ENCODE measurements around the gene PLEKHA3.

PLEKHA3 gene

GRCh38 chr2:178502751-178503150 lies 22.5 kb downstream of the PLEKHA3 start:
- peaks cover 35 to 40% of the 10 kb centered on the region in 2 donors for H3K36me3 ChIP-seq (ENCODE audit: control insufficient read depth in 2 of 2, insufficient read depth in 2 of 2, low read length in 2 of 2)
- no peaks in the 10 kb centered on the region for H3K27me3 ChIP-seq (ENCODE audit: control insufficient read depth in 2 of 2, insufficient read depth in 2 of 2, low read length in 2 of 2)
- no peak overlapping the region for H3K4me3 ChIP-seq (ENCODE audit: low read length in 2 of 2)
- H3K27ac ChIP-seq (ENCODE audit: low read depth in 2 of 2, low read length in 2 of 2), result no peak overlapping the region
- H3K9ac ChIP-seq (ENCODE audit: low read depth in 1 of 2, low read length in 2 of 2), result no peak overlapping the region
- H3K4me1 ChIP-seq (ENCODE audit: control insufficient read depth in 2 of 2, insufficient read depth in 2 of 2, low read length in 2 of 2), result peaks cover 0 to 2% of the 10 kb centered on the region in 2 donors
- H3K9me3 ChIP-seq (ENCODE audit: control insufficient read depth in 2 of 2, low read length in 2 of 2), result no peaks in the 10 kb centered on the region

- H3K27ac ChIP-seq (ENCODE audit: low read depth in 2 of 2, low read length in 2 of 2), result no peak overlapping the region
- H3K4me3 ChIP-seq (ENCODE audit: low read length in 2 of 2), result no peak overlapping the region
- no peaks in the 10 kb centered on the region for H3K27me3 ChIP-seq (ENCODE audit: control insufficient read depth in 2 of 2, insufficient read depth in 2 of 2, low read length in 2 of 2)
- peaks cover 0 to 2% of the 10 kb centered on the region in 2 donors for H3K4me1 ChIP-seq (ENCODE audit: control insufficient read depth in 2 of 2, insufficient read depth in 2 of 2, low read length in 2 of 2)
- H3K36me3 ChIP-seq (ENCODE audit: control insufficient read depth in 2 of 2, insufficient read depth in 2 of 2, low read length in 2 of 2), result peaks cover 22 to 28% of the 10 kb centered on the region in 2 donors
- no peak overlapping the region for H3K9ac ChIP-seq (ENCODE audit: low read depth in 1 of 2, low read length in 2 of 2)
- H3K9me3 ChIP-seq (ENCODE audit: control insufficient read depth in 2 of 2, low read length in 2 of 2), result no peaks in the 10 kb centered on the region
These were observed 25.8 kb downstream of the PLEKHA3 start for GRCh38 chr2:178506101-178506500.

GRCh38 chr2:178506524-178506923 lies 26.3 kb downstream of the PLEKHA3 start:
- no peak overlapping the region for H3K27ac ChIP-seq (ENCODE audit: low read depth in 2 of 2, low read length in 2 of 2)
- H3K4me3 ChIP-seq (ENCODE audit: low read length in 2 of 2), result no peak overlapping the region
- H3K4me1 ChIP-seq (ENCODE audit: control insufficient read depth in 2 of 2, insufficient read depth in 2 of 2, low read length in 2 of 2), result peaks cover 0 to 2% of the 10 kb centered on the region in 2 donors
- peaks cover 18 to 25% of the 10 kb centered on the region in 2 donors for H3K36me3 ChIP-seq (ENCODE audit: control insufficient read depth in 2 of 2, insufficient read depth in 2 of 2, low read length in 2 of 2)
- no peak overlapping the region for H3K9ac ChIP-seq (ENCODE audit: low read depth in 1 of 2, low read length in 2 of 2)
- no peaks in the 10 kb centered on the region for H3K27me3 ChIP-seq (ENCODE audit: control insufficient read depth in 2 of 2, insufficient read depth in 2 of 2, low read length in 2 of 2)
- H3K9me3 ChIP-seq (ENCODE audit: control insufficient read depth in 2 of 2, low read length in 2 of 2), result no peaks in the 10 kb centered on the region

DNA sequence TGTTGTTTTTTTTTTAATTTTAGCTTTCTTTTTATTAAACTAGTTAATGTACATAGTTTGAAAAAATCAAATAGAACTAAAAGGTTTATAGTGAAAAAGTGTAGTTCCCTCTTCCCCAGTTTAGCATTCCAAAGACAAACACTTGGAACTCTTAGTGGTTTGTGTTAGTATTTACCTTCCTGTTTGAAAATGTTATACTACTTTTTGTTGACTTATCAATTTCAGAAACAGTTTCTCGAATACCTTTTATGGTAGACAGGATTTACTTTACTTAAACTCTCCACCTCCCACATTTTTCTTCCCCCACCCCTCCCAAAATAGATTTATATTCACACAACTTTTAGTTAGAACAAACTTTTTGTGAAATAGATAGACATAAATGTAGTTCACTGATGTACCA lies 26.7 kb downstream of the PLEKHA3 start:
- H3K9ac ChIP-seq (ENCODE audit: low read depth in 1 of 2, low read length in 2 of 2), result no peak overlapping the region
- H3K36me3 ChIP-seq (ENCODE audit: control insufficient read depth in 2 of 2, insufficient read depth in 2 of 2, low read length in 2 of 2), result peaks cover 14 to 20% of the 10 kb centered on the region in 2 donors
- H3K27me3 ChIP-seq (ENCODE audit: control insufficient read depth in 2 of 2, insufficient read depth in 2 of 2, low read length in 2 of 2), result no peaks in the 10 kb centered on the region
- peaks cover 0 to 2% of the 10 kb centered on the region in 2 donors for H3K4me1 ChIP-seq (ENCODE audit: control insufficient read depth in 2 of 2, insufficient read depth in 2 of 2, low read length in 2 of 2)
- no peaks in the 10 kb centered on the region for H3K9me3 ChIP-seq (ENCODE audit: control insufficient read depth in 2 of 2, low read length in 2 of 2)
- no peak overlapping the region for H3K4me3 ChIP-seq (ENCODE audit: low read length in 2 of 2)
- no peak overlapping the region for H3K27ac ChIP-seq (ENCODE audit: low read depth in 2 of 2, low read length in 2 of 2)

- Histone ChIP-seq H3K4me3 (ENCODE audit: low read length in 2 of 2) (no peak overlapping the region), H3K27me3 (ENCODE audit: control insufficient read depth in 2 of 2, insufficient read depth in 2 of 2, low read length in 2 of 2) (no peaks in the 10 kb centered on the region), H3K27ac (ENCODE audit: low read depth in 2 of 2, low read length in 2 of 2) (no peak overlapping the region), H3K36me3 (ENCODE audit: control insufficient read depth in 2 of 2, insufficient read depth in 2 of 2, low read length in 2 of 2) (peaks cover 3 to 12% of the 10 kb centered on the region in 2 donors), H3K9me3 (ENCODE audit: control insufficient read depth in 2 of 2, low read length in 2 of 2) (no peaks in the 10 kb centered on the region), H3K9ac (ENCODE audit: low read depth in 1 of 2, low read length in 2 of 2) (no peak overlapping the region), H3K4me1 (ENCODE audit: control insufficient read depth in 2 of 2, insufficient read depth in 2 of 2, low read length in 2 of 2) (peaks cover 0 to 2% of the 10 kb centered on the region in 2 donors)
These were observed 28.4 kb downstream of the PLEKHA3 start for GRCh38 chr2:178508646-178509045.

DNA sequence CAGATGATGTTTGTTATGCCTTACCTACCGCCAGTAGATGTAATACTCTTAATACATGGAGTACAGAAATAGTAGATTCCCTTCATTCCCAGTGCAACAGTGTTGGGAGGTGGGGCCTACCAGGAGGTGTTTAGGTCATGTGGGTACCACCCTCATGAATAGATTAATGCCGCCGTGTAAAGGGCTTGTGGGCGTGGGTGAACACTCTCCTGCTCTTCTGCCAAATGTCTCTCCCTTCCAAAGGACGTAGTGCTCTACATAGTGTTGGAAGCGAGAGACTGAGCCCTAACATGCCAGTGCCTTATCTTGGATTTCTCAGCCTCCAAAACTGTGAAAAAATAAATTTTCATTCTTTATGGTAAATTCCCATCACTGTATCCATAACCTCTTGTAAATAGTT lies 30.1 kb downstream of the PLEKHA3 start:
- Histone ChIP-seq H3K36me3 (ENCODE audit: control insufficient read depth in 2 of 2, insufficient read depth in 2 of 2, low read length in 2 of 2) (peaks cover 7 to 12% of the 10 kb centered on the region in 2 donors), H3K4me1 (ENCODE audit: control insufficient read depth in 2 of 2, insufficient read depth in 2 of 2, low read length in 2 of 2) (peaks cover 0 to 2% of the 10 kb centered on the region in 2 donors), H3K9ac (ENCODE audit: low read depth in 1 of 2, low read length in 2 of 2) (no peak overlapping the region)

DNA sequence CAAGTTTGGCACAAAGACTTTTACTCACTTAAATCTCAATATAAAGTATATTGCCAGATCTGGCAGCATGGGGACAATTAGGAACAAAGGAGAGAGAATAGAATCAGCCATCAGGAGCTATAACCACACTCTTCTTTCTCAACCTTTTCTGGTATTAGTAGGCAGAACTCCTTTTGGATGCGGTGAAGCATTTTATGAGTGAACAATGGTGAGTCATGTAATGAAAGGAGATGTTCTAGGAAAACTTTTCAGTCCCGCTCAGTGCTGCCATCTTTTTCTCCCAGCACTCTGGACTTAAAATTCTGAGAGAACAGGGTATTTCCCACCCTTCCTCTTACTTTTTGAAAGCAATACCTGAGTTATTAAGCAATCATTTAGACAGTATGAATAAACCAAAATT lies 32.2 kb downstream of the PLEKHA3 start:
- no peak overlapping the region for H3K27ac ChIP-seq (ENCODE audit: low read depth in 2 of 2, low read length in 2 of 2)
- H3K27me3 ChIP-seq (ENCODE audit: control insufficient read depth in 2 of 2, insufficient read depth in 2 of 2, low read length in 2 of 2), result no peaks in the 10 kb centered on the region
- H3K36me3 ChIP-seq (ENCODE audit: control insufficient read depth in 2 of 2, insufficient read depth in 2 of 2, low read length in 2 of 2), result peaks cover 7 to 13% of the 10 kb centered on the region in 2 donors
- H3K9me3 ChIP-seq (ENCODE audit: control insufficient read depth in 2 of 2, low read length in 2 of 2), result no peaks in the 10 kb centered on the region
- no peak overlapping the region for H3K9ac ChIP-seq (ENCODE audit: low read depth in 1 of 2, low read length in 2 of 2)
- no peaks in the 10 kb centered on the region for H3K4me1 ChIP-seq (ENCODE audit: control insufficient read depth in 2 of 2, insufficient read depth in 2 of 2, low read length in 2 of 2)
- H3K4me3 ChIP-seq (ENCODE audit: low read length in 2 of 2), result no peak overlapping the region

More for the DNA sequence above, 30.1 kb downstream of the PLEKHA3 start:
- no peak overlapping the region for H3K27ac ChIP-seq (ENCODE audit: low read depth in 2 of 2, low read length in 2 of 2)
- H3K4me3 ChIP-seq (ENCODE audit: low read length in 2 of 2), result no peak overlapping the region
- no peaks in the 10 kb centered on the region for H3K9me3 ChIP-seq (ENCODE audit: control insufficient read depth in 2 of 2, low read length in 2 of 2)
- no peaks in the 10 kb centered on the region for H3K27me3 ChIP-seq (ENCODE audit: control insufficient read depth in 2 of 2, insufficient read depth in 2 of 2, low read length in 2 of 2)

- no peaks in the 10 kb centered on the region for H3K27me3 ChIP-seq (ENCODE audit: control insufficient read depth in 2 of 2, insufficient read depth in 2 of 2, low read length in 2 of 2)
- no peak overlapping the region for H3K27ac ChIP-seq (ENCODE audit: low read depth in 2 of 2, low read length in 2 of 2)
- H3K4me3 ChIP-seq (ENCODE audit: low read length in 2 of 2), result no peak overlapping the region
- no peaks in the 10 kb centered on the region for H3K4me1 ChIP-seq (ENCODE audit: control insufficient read depth in 2 of 2, insufficient read depth in 2 of 2, low read length in 2 of 2)
- H3K36me3 ChIP-seq (ENCODE audit: control insufficient read depth in 2 of 2, insufficient read depth in 2 of 2, low read length in 2 of 2), result peaks cover 7 to 22% of the 10 kb centered on the region in 2 donors
- no peaks in the 10 kb centered on the region for H3K9me3 ChIP-seq (ENCODE audit: control insufficient read depth in 2 of 2, low read length in 2 of 2)
- H3K9ac ChIP-seq (ENCODE audit: low read depth in 1 of 2, low read length in 2 of 2), result no peak overlapping the region
These were observed 33.6 kb downstream of the PLEKHA3 start for GRCh38 chr2:178513876-178514275.

DNA sequence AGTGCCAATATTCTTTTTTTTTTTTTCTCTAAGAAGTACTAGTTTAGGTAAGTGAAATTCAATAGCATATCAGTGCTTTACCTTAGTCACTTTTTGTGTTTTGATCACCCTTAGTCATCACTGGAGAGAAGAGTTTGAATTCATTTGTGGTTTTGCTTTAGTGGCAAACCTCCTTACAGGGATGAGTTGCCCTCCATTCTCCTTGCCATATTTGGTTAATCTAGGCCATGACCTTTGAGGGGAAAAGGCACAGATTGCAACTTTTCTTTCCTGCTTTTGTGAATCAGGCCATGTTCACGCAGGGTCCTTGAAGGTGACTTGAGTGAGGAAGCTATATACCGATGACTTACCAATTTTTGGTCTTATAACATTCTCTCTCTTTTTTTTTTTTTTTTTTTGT lies 34.4 kb downstream of the PLEKHA3 start:
- H3K4me1 ChIP-seq (ENCODE audit: control insufficient read depth in 2 of 2, insufficient read depth in 2 of 2, low read length in 2 of 2), result no peaks in the 10 kb centered on the region
- no peak overlapping the region for H3K27ac ChIP-seq (ENCODE audit: low read depth in 2 of 2, low read length in 2 of 2)
- H3K9ac ChIP-seq (ENCODE audit: low read depth in 1 of 2, low read length in 2 of 2), result no peak overlapping the region
- no peak overlapping the region for H3K4me3 ChIP-seq (ENCODE audit: low read length in 2 of 2)
- peaks cover 5 to 19% of the 10 kb centered on the region in 2 donors for H3K36me3 ChIP-seq (ENCODE audit: control insufficient read depth in 2 of 2, insufficient read depth in 2 of 2, low read length in 2 of 2)
- H3K9me3 ChIP-seq (ENCODE audit: control insufficient read depth in 2 of 2, low read length in 2 of 2), result no peaks in the 10 kb centered on the region
- H3K27me3 ChIP-seq (ENCODE audit: control insufficient read depth in 2 of 2, insufficient read depth in 2 of 2, low read length in 2 of 2), result no peaks in the 10 kb centered on the region

DNA sequence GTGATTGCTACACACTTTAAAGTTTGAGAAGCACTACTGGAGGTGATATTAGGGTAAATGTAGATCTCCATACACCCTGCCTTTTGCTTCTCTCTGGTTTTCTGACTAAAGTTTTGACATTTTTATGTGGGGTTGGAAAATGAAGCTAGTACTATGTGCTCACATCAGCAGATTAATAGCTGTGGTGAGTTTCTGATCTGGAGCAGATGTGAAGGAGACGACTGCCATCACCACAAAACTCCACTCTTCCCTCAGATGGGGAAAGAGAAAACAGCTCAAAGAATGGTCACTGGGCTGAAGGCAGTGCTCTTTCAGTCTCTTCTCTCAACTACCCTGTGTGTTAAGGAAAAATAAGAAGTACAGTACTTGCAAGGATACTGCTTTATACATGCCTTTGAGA lies 37.2 kb downstream of the PLEKHA3 start:
- Histone ChIP-seq H3K4me1 (ENCODE audit: control insufficient read depth in 2 of 2, insufficient read depth in 2 of 2, low read length in 2 of 2) (no peaks in the 10 kb centered on the region), H3K27me3 (ENCODE audit: control insufficient read depth in 2 of 2, insufficient read depth in 2 of 2, low read length in 2 of 2) (no peaks in the 10 kb centered on the region), H3K9ac (ENCODE audit: low read depth in 1 of 2, low read length in 2 of 2) (no peak overlapping the region), H3K27ac (ENCODE audit: low read depth in 2 of 2, low read length in 2 of 2) (no peak overlapping the region), H3K36me3 (ENCODE audit: control insufficient read depth in 2 of 2, insufficient read depth in 2 of 2, low read length in 2 of 2) (peaks cover 5 to 15% of the 10 kb centered on the region in 2 donors), H3K4me3 (ENCODE audit: low read length in 2 of 2) (no peak overlapping the region), H3K9me3 (ENCODE audit: control insufficient read depth in 2 of 2, low read length in 2 of 2) (no peaks in the 10 kb centered on the region)
